Liver (tissue), 9 donors: ENCODE results near the gene BTG3. TPM values are rescaled to one million over a fixed set of nuclear protein-coding genes. Genes with fewer than 3 reads are reported as not detected.

Experiments
- DNase-seq: peaks from one replicate; pipeline ENCODE4 v3.0.0-alpha.2; 2017; ENCODE audit warnings: low spot score
- H3K27ac ChIP-seq, 2 donors: one replicate each; pipeline ENCODE4 v1.7.0; 2013; ENCODE audit warnings: inconsistent platforms in 2 of 2, low read length in 2 of 2, control low read depth in 1 of 2, low read depth in 1 of 2, mild to moderate bottlenecking in 1 of 2
- H3K27me3 ChIP-seq, 4 donors: one replicate each; pipeline versions ENCODE4 v1.6.1 to v1.7.0; 2013; ENCODE audit warnings: low read length in 3 of 4, inconsistent platforms in 1 of 4, mild to moderate bottlenecking in 1 of 4, moderate library complexity in 1 of 4; ENCODE audit not compliant: control insufficient read depth in 4 of 4, insufficient read depth in 4 of 4
- H3K36me3 ChIP-seq, 4 donors: one replicate each; pipeline versions ENCODE4 v1.6.1 to v1.7.0; 2013; ENCODE audit warnings: low read length in 3 of 4, mild to moderate bottlenecking in 3 of 4, low read depth in 1 of 4, moderate library complexity in 1 of 4; ENCODE audit not compliant: control insufficient read depth in 4 of 4, insufficient read depth in 3 of 4
- H3K4me1 ChIP-seq, 4 donors: one replicate each; pipeline versions ENCODE4 v1.6.1 to v1.7.0; 2013; ENCODE audit warnings: low read length in 3 of 4, mild to moderate bottlenecking in 3 of 4, moderate library complexity in 1 of 4; ENCODE audit not compliant: control insufficient read depth in 4 of 4, insufficient read depth in 4 of 4
- H3K4me3 ChIP-seq, 3 donors: one replicate each; pipeline versions ENCODE4 v1.6.1 to v1.7.0; 2013; ENCODE audit warnings: low read length in 3 of 3, control low read depth in 1 of 3, low read depth in 1 of 3, mild to moderate bottlenecking in 1 of 3
- H3K9ac ChIP-seq, 2 donors: one replicate each; pipeline ENCODE4 v1.7.0; 2013; ENCODE audit warnings: low read length in 2 of 2, mild to moderate bottlenecking in 2 of 2, moderate library complexity in 2 of 2, control low read depth in 1 of 2, low read depth in 1 of 2
- H3K9me3 ChIP-seq, 4 donors: one replicate each; pipeline versions ENCODE4 v1.6.1 to v1.7.0; 2013; ENCODE audit warnings: low read length in 3 of 4; ENCODE audit not compliant: control insufficient read depth in 4 of 4
- EGR1 ChIP-seq, 2 donors: IDR thresholded peaks; 2 replicates each; pipeline ENCODE4 v1.6.1; 2016 to 2018; ENCODE audit warnings: antibody characterized with exemption in 2 of 2, low read depth in 2 of 2
- FOXA1 ChIP-seq: IDR thresholded peaks from 2 replicates; pipeline ENCODE4 v1.6.1; 2016; ENCODE audit warnings: antibody characterized with exemption
- FOXA2 ChIP-seq: IDR thresholded peaks from 2 replicates; pipeline ENCODE4 v1.6.1; 2016; ENCODE audit warnings: antibody characterized with exemption
- GABPA ChIP-seq, 2 donors: IDR thresholded peaks in 1 of 2; conservative IDR thresholded peaks in 1 of 2; 2 replicates each; pipeline ENCODE4 v1.6.1; 2016; ENCODE audit warnings: antibody characterized with exemption in 2 of 2, mild to moderate bottlenecking in 1 of 2, moderate library complexity in 1 of 2
- HNF4A ChIP-seq, 2 donors: conservative IDR thresholded peaks; 2 replicates each; pipeline ENCODE4 v1.6.1; 2016; ENCODE audit warnings: antibody characterized with exemption in 2 of 2, mild to moderate bottlenecking in 2 of 2
- HNF4G ChIP-seq: IDR thresholded peaks from 2 replicates; pipeline ENCODE4 v1.6.1; 2016; ENCODE audit warnings: antibody characterized with exemption
- JUND ChIP-seq, 2 donors: IDR thresholded peaks; 2 replicates each; pipeline ENCODE4 v1.6.1; 2016; ENCODE audit warnings: antibody characterized with exemption in 2 of 2
- NR2F2 ChIP-seq: IDR thresholded peaks from 2 replicates; pipeline ENCODE4 v1.6.1; 2016; ENCODE audit warnings: antibody characterized with exemption
- RAD21 ChIP-seq, 2 donors: IDR thresholded peaks; 2 replicates each; pipeline ENCODE4 v1.6.1; 2016; ENCODE audit warnings: antibody characterized with exemption in 2 of 2, mild to moderate bottlenecking in 2 of 2
- RXRA ChIP-seq, 2 donors: IDR thresholded peaks; 2 replicates each; pipeline ENCODE4 v1.6.1; 2017 to 2018; ENCODE audit warnings: antibody characterized with exemption in 2 of 2, mild to moderate bottlenecking in 1 of 2
- SP1 ChIP-seq: IDR thresholded peaks from 2 replicates; pipeline ENCODE4 v1.6.1; 2018; ENCODE audit warnings: antibody characterized with exemption, mild to moderate bottlenecking
- YY1 ChIP-seq: IDR thresholded peaks from 2 replicates; pipeline ENCODE4 v1.6.1; 2016; ENCODE audit warnings: antibody characterized with exemption, mild to moderate bottlenecking
- WGBS: extraction: QIAGEN DNeasy Blood & Tissue Kit; methylation state at CpG from one replicate; pipeline ENCODE4 v1.1.7; 2013; 5-methylcytosine and 5-hydroxymethylcytosine counted together
- polyA plus RNA-seq, 2 donors: library from polyadenylated mRNA; stranded (reverse) in 1 of 2; unstranded in 1 of 2; fragments of 200-250 nt in 1 of 2; fragments of >200 nt in 1 of 2; fragmentation: Nextera tagmentation in 1 of 2; extraction: Ambion mirVana in 1 of 2; gene quantifications; one replicate each; pipeline versions ENCODE4 v1.2.1 to v1.2.3, GENCODE V29; 2013 to 2015
- total RNA-seq, 2 donors: library from RNA; depleted of rRNA; stranded (reverse); fragments of >200 nt; gene quantifications; one replicate each; pipeline ENCODE4 v1.2.3, GENCODE V29; 2014
- TF ChIP-seq, protein P1 (sequence below): IDR thresholded peaks from 2 replicates; pipeline ENCODE4 v1.6.1; 2016; ENCODE audit warnings: antibody characterized with exemption
- TF ChIP-seq, protein P2 (sequence below): IDR thresholded peaks from 2 replicates; pipeline ENCODE4 v1.6.1; 2016; ENCODE audit warnings: antibody characterized with exemption
- TF ChIP-seq, protein P3 (sequence below): IDR thresholded peaks from 2 replicates; pipeline ENCODE4 v1.6.1; 2016; ENCODE audit warnings: antibody characterized with exemption, mild to moderate bottlenecking
- TF ChIP-seq, protein P4 (sequence below): IDR thresholded peaks from 2 replicates; pipeline ENCODE4 v1.6.1; 2016; ENCODE audit warnings: antibody characterized with exemption
- TF ChIP-seq, protein P5 (sequence below): fragments of 150-350 bp; IDR thresholded peaks from 2 replicates; pipeline ENCODE4 v1.5.1; 2017; ENCODE audit warnings: improper control_type of control experiment, low read depth, low read length; ENCODE audit not compliant: missing input control
- donor health status: healthy.
- donor health status: healthy.
- donor health status: healthy.
- donor health status: healthy.
- donor health status: healthy.

Gene BTG3
- total and polyA plus RNA-seq, 4 donors, result 4.1 to 25.5 (median 5.5) TPM

DNA sequence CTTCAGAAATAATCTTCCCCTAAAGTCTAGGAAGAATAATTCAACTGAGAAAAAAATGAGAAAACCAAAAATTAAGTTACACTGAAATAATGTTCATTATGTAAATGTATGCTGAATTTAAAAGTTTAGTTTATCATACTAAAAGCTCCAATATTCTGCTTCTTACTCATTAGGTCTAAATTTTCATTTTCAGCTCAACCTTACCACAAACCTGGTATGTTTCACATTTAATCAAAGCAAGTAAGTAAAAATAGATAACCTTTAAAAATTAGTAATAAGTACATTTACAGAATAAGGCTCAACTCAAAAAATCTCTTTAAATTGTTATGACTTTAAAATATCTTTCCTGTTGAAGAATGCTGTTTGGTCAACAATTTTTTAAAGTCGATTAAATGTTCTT lies 15.0 kb downstream of the BTG3 start:
- H3K27me3 ChIP-seq, result no peaks in the 10 kb centered on the region
- 84% methylated on average over 1 of the region's 1 CpG for WGBS
- H3K9me3 ChIP-seq, result no peaks in the 10 kb centered on the region
- no peak overlapping the region for H3K27ac ChIP-seq
- no peak overlapping the region for H3K9ac ChIP-seq
- H3K4me3 ChIP-seq, result no peak overlapping the region
- H3K36me3 ChIP-seq, result peaks cover 0 to 9% (median 6%) of the 10 kb centered on the region in 4 donors
- no peak for DNase-seq
- H3K4me1 ChIP-seq, result no peaks in the 10 kb centered on the region
- TF ChIP-seq, protein P1, sequence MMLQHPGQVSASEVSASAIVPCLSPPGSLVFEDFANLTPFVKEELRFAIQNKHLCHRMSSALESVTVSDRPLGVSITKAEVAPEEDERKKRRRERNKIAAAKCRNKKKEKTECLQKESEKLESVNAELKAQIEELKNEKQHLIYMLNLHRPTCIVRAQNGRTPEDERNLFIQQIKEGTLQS, result no peak
- TF ChIP-seq, protein P2, sequence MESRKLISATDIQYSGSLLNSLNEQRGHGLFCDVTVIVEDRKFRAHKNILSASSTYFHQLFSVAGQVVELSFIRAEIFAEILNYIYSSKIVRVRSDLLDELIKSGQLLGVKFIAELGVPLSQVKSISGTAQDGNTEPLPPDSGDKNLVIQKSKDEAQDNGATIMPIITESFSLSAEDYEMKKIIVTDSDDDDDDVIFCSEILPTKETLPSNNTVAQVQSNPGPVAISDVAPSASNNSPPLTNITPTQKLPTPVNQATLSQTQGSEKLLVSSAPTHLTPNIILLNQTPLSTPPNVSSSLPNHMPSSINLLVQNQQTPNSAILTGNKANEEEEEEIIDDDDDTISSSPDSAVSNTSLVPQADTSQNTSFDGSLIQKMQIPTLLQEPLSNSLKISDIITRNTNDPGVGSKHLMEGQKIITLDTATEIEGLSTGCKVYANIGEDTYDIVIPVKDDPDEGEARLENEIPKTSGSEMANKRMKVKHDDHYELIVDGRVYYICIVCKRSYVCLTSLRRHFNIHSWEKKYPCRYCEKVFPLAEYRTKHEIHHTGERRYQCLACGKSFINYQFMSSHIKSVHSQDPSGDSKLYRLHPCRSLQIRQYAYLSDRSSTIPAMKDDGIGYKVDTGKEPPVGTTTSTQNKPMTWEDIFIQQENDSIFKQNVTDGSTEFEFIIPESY, result no peak
- TF ChIP-seq RAD21 (IDR thresholded peaks at IDR 0.05) (no peak), NR2F2 (no peak), JUND (IDR thresholded peaks at IDR 0.05) (no peak), GABPA (IDR thresholded peaks at IDR 0.05 in 1 of 2, conservative IDR thresholded peaks at IDR 0.05 in 1 of 2) (no peak), HNF4A (conservative IDR thresholded peaks at IDR 0.05) (no peak), EGR1 (IDR thresholded peaks at IDR 0.05; ENCODE audit: low read depth in 2 of 2) (no peak), FOXA2 (no peak), RXRA (IDR thresholded peaks at IDR 0.05) (no peak), HNF4G (no peak), YY1 (no peak), SP1 (no peak), FOXA1 (no peak)
- TF ChIP-seq, protein P3, sequence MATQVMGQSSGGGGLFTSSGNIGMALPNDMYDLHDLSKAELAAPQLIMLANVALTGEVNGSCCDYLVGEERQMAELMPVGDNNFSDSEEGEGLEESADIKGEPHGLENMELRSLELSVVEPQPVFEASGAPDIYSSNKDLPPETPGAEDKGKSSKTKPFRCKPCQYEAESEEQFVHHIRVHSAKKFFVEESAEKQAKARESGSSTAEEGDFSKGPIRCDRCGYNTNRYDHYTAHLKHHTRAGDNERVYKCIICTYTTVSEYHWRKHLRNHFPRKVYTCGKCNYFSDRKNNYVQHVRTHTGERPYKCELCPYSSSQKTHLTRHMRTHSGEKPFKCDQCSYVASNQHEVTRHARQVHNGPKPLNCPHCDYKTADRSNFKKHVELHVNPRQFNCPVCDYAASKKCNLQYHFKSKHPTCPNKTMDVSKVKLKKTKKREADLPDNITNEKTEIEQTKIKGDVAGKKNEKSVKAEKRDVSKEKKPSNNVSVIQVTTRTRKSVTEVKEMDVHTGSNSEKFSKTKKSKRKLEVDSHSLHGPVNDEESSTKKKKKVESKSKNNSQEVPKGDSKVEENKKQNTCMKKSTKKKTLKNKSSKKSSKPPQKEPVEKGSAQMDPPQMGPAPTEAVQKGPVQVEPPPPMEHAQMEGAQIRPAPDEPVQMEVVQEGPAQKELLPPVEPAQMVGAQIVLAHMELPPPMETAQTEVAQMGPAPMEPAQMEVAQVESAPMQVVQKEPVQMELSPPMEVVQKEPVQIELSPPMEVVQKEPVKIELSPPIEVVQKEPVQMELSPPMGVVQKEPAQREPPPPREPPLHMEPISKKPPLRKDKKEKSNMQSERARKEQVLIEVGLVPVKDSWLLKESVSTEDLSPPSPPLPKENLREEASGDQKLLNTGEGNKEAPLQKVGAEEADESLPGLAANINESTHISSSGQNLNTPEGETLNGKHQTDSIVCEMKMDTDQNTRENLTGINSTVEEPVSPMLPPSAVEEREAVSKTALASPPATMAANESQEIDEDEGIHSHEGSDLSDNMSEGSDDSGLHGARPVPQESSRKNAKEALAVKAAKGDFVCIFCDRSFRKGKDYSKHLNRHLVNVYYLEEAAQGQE, result no peak
- TF ChIP-seq, protein P4, sequence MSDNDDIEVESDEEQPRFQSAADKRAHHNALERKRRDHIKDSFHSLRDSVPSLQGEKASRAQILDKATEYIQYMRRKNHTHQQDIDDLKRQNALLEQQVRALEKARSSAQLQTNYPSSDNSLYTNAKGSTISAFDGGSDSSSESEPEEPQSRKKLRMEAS, result no peak
- TF ChIP-seq, protein P5, sequence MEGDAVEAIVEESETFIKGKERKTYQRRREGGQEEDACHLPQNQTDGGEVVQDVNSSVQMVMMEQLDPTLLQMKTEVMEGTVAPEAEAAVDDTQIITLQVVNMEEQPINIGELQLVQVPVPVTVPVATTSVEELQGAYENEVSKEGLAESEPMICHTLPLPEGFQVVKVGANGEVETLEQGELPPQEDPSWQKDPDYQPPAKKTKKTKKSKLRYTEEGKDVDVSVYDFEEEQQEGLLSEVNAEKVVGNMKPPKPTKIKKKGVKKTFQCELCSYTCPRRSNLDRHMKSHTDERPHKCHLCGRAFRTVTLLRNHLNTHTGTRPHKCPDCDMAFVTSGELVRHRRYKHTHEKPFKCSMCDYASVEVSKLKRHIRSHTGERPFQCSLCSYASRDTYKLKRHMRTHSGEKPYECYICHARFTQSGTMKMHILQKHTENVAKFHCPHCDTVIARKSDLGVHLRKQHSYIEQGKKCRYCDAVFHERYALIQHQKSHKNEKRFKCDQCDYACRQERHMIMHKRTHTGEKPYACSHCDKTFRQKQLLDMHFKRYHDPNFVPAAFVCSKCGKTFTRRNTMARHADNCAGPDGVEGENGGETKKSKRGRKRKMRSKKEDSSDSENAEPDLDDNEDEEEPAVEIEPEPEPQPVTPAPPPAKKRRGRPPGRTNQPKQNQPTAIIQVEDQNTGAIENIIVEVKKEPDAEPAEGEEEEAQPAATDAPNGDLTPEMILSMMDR, result no peak

DNA sequence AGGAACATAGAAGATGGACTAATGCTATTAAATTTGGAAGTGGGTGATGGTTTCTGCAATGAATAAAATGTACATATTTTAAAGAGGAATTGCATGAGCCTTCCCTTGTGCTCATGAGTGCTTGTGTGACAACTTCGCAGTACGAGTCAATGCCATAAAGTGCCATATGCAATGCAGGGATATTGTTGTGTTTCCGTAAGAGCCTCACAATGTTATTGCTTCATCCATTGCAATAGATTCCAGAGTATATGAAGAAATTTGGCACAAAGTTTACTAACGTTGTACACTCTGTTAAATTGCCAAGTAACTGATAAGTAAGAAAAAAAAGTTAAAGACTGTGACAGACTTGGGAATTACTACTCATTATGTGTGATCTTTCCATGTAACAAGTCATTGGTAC lies 22.3 kb downstream of the BTG3 start:
- TF ChIP-seq NR2F2 (no peak), RXRA (IDR thresholded peaks at IDR 0.05) (peak in 1 of 2 donors; percentile 6)
- peaks cover 0 to 5% (median 2%) of the 10 kb centered on the region in 4 donors for H3K36me3 ChIP-seq
- H3K9me3 ChIP-seq, result no peaks in the 10 kb centered on the region
- no peak overlapping the region for H3K4me3 ChIP-seq
- no peak overlapping the region for H3K9ac ChIP-seq
- H3K27me3 ChIP-seq, result no peaks in the 10 kb centered on the region
- peaks cover 0 to 5% (median under 1%) of the 10 kb centered on the region in 4 donors for H3K4me1 ChIP-seq
- H3K27ac ChIP-seq, result no peak overlapping the region
- 66% methylated on average over 4 of the region's 4 CpGs for WGBS
- no peak for DNase-seq
